ENCODE data around the gene CCNK. TPM values are rescaled to one million over a fixed set of nuclear protein-coding genes. Genes with fewer than 3 reads are reported as not detected.
A peak's percentile ranks its signal among the peaks of the same experiment; 100 is the strongest.

CCNK gene
- total and polyA plus RNA-seq, 2 of the 13 experiments (the other 11 are each of a cell fraction or from before 2014, with no cell fraction given): 4.9 to 9.7 TPM

DNA sequence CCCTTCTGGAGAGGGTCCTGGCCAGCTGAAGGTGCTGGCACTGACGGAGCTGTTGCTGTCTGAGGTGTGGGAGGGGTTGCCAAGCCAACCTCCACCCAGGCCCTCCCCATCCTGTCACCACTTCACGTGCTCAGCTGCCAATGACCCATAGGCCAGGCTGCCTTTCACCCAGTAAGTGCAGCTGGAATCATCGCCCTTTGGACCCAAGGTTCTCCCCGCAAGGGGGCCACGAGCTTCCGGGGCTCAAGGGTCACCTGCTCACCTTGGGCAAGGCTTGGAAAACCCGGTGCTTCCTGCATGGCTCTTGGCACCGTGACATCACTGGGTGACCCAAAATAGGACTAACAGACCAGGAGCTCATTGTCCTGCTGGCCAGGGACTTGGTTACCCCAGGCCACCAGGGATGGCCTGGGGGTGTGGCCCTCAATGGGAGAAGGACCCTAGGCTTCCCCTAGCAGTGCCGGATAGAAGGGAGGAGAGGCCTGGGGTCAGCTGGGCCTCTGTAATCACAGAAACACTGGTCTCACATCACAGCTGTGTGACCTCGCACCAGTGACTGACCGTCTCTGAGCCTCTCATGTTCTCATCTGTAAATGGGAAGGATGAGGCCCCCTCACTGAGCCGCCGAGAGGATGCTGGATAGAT lies 71.5 kb downstream of the CCNK start (continued):
- TF ChIP-seq, protein P1, sequence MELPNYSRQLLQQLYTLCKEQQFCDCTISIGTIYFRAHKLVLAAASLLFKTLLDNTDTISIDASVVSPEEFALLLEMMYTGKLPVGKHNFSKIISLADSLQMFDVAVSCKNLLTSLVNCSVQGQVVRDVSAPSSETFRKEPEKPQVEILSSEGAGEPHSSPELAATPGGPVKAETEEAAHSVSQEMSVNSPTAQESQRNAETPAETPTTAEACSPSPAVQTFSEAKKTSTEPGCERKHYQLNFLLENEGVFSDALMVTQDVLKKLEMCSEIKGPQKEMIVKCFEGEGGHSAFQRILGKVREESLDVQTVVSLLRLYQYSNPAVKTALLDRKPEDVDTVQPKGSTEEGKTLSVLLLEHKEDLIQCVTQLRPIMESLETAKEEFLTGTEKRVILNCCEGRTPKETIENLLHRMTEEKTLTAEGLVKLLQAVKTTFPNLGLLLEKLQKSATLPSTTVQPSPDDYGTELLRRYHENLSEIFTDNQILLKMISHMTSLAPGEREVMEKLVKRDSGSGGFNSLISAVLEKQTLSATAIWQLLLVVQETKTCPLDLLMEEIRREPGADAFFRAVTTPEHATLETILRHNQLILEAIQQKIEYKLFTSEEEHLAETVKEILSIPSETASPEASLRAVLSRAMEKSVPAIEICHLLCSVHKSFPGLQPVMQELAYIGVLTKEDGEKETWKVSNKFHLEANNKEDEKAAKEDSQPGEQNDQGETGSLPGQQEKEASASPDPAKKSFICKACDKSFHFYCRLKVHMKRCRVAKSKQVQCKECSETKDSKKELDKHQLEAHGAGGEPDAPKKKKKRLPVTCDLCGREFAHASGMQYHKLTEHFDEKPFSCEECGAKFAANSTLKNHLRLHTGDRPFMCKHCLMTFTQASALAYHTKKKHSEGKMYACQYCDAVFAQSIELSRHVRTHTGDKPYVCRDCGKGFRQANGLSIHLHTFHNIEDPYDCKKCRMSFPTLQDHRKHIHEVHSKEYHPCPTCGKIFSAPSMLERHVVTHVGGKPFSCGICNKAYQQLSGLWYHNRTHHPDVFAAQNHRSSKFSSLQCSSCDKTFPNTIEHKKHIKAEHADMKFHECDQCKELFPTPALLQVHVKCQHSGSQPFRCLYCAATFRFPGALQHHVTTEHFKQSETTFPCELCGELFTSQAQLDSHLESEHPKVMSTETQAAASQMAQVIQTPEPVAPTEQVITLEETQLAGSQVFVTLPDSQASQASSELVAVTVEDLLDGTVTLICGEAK (IDR thresholded peaks at IDR 0.05): no peak
- TF ChIP-seq, protein P1 (CRISPR knock-in tag; IDR thresholded peaks at IDR 0.05): peak; percentile 84; the same call in 1 of the 2 replicates
- TF ChIP-seq ZNF124 (CRISPR knock-in tag; IDR thresholded peaks at IDR 0.05): peak; percentile 82; the same call in 1 of the 2 replicates
- TF ChIP-seq, protein P2, sequence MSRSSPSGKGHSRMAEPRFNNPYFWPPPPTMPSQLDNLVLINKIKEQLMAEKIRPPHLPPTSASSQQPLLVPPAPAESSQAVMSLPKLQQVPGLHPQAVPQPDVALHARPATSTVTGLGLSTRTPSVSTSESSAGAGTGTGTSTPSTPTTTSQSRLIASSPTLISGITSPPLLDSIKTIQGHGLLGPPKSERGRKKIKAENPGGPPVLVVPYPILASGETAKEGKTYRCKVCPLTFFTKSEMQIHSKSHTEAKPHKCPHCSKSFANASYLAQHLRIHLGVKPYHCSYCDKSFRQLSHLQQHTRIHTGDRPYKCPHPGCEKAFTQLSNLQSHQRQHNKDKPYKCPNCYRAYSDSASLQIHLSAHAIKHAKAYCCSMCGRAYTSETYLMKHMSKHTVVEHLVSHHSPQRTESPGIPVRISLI (CRISPR knock-in tag; IDR thresholded peaks at IDR 0.05; ENCODE audit: borderline replicate concordance): peak; percentile 70
- TF ChIP-seq ZNF350 (CRISPR knock-in tag; IDR thresholded peaks at IDR 0.05; ENCODE audit: borderline replicate concordance, low read depth): peak; percentile 97
- peak; percentile 84; the same call in 1 of the 2 replicates for TF ChIP-seq MED13 (CRISPR knock-in tag; IDR thresholded peaks at IDR 0.05)
- peak; percentile 92 for TF ChIP-seq AKAP8 (CRISPR knock-in tag; IDR thresholded peaks at IDR 0.05)
- peak; percentile 95 for TF ChIP-seq SP5 (CRISPR knock-in tag; IDR thresholded peaks at IDR 0.05; ENCODE audit: borderline replicate concordance, low read depth)
- TF ChIP-seq, protein P3, sequence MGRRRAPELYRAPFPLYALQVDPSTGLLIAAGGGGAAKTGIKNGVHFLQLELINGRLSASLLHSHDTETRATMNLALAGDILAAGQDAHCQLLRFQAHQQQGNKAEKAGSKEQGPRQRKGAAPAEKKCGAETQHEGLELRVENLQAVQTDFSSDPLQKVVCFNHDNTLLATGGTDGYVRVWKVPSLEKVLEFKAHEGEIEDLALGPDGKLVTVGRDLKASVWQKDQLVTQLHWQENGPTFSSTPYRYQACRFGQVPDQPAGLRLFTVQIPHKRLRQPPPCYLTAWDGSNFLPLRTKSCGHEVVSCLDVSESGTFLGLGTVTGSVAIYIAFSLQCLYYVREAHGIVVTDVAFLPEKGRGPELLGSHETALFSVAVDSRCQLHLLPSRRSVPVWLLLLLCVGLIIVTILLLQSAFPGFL (CRISPR knock-in tag; IDR thresholded peaks at IDR 0.05): no peak
- TF ChIP-seq HES4 (CRISPR knock-in tag; IDR thresholded peaks at IDR 0.05; ENCODE audit: borderline replicate concordance): no peak
- TF ChIP-seq TAF1 (CRISPR knock-in tag; IDR thresholded peaks at IDR 0.05): no peak
- TF ChIP-seq ZNF672 (CRISPR knock-in tag; IDR thresholded peaks at IDR 0.05): no peak
- TF ChIP-seq ZSCAN12 (CRISPR knock-in tag; IDR thresholded peaks at IDR 0.05): no peak
- peak; percentile 68 for TF ChIP-seq ATF7-NPFF (CRISPR knock-in tag; IDR thresholded peaks at IDR 0.05; ENCODE audit: low read depth)
- TF ChIP-seq ZNF335 (CRISPR knock-in tag; IDR thresholded peaks at IDR 0.05): peak; percentile 92
- peak; percentile 98 for TF ChIP-seq MXI1 (IDR thresholded peaks at IDR 0.05; ENCODE audit: borderline replicate concordance, low read depth, low read length)
- TF ChIP-seq SUZ12 (IDR thresholded peaks at IDR 0.05; ENCODE audit: low read depth, low read length): no peak
- TF ChIP-seq ZNF557 (CRISPR knock-in tag; IDR thresholded peaks at IDR 0.05): no peak
- no peak for TF ChIP-seq ZFP62 (CRISPR knock-in tag; IDR thresholded peaks at IDR 0.05)
- TF ChIP-seq ZNF34 (CRISPR knock-in tag; IDR thresholded peaks at IDR 0.05; ENCODE audit: borderline replicate concordance): peak; percentile 80; the same call in 1 of the 2 replicates
- TF ChIP-seq ZNF772 (CRISPR knock-in tag; IDR thresholded peaks at IDR 0.05): peak; percentile 69; the same call in 1 of the 2 replicates

Measured in HepG2 (cell line).